Adipose tissue (tissue), 3 donors: ENCODE measurements around the gene DFFB. TPM values are rescaled to one million over a fixed set of nuclear protein-coding genes. Genes with fewer than 3 reads are reported as not detected.

ENCODE experiments used
- H3K27ac ChIP-seq: one replicate; pipeline ENCODE4 v1.5.1; 2013; ENCODE audit warnings: low read depth, low read length
- WGBS, 3 donors: extraction: QIAGEN DNeasy Blood & Tissue Kit; methylation state at CpG; one replicate each; pipeline ENCODE4 v1.1.7; 2013; 5-methylcytosine and 5-hydroxymethylcytosine counted together
- polyA plus RNA-seq, 3 donors: library from polyadenylated mRNA; stranded (reverse); fragments of 200-250 nt; gene quantifications; one replicate each; pipeline ENCODE4 v1.2.3, GENCODE V29; 2013
- donor health status: healthy with polysubstance abuse.
- donor health status: Bipolar disorder and iron deficiency.
- donor health status: healthy.

The DFFB gene
- polyA plus RNA-seq, 3 donors = 3.1 to 4.4 (median 4.3) TPM

DNA sequence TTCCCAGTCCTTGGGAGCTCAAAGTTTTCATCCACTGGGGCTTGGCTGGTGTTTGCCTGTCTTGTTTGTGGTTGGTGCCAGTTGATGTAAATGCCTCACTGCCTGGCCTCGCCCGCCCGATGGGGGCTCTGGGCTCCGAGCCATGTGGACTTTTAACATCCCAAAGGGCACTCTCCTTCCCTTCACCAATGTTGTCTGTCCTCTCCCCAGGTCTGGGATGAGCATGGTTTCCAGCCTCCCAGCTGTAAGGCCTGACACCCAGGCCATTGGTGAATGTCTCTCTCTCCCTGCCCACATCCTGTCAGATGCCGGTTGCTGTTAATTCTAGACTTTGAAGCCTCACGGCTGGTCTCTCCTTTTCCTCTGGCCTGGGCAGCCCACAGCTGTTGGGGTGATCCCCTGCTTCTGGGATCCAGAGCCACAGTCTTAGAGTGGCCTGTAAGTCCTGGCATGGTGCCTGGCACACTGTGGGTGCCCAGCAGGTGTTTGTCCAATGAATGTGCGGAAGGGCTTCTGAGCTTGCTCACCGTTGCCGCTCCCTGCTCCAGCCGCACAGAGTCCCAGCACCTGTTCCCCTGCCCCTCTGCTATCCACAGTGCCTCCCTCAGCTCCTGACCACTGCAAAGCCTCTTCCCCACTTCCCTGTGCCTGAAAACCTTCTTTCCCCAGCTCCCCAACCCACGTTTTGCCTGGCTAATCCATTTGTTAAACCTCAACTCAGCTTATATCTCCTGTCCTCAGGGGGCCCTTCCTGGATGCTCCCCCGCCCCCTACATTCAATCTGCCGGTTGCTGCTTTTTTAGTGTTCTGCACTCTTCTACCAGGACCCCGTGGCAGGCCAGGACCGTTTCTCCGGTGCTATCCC, 46.1 kb downstream of the DFFB start:
- 57 to 68% (median 65%) methylated on average over 16 of the region's 16 CpGs for WGBS, 3 donors

DNA sequence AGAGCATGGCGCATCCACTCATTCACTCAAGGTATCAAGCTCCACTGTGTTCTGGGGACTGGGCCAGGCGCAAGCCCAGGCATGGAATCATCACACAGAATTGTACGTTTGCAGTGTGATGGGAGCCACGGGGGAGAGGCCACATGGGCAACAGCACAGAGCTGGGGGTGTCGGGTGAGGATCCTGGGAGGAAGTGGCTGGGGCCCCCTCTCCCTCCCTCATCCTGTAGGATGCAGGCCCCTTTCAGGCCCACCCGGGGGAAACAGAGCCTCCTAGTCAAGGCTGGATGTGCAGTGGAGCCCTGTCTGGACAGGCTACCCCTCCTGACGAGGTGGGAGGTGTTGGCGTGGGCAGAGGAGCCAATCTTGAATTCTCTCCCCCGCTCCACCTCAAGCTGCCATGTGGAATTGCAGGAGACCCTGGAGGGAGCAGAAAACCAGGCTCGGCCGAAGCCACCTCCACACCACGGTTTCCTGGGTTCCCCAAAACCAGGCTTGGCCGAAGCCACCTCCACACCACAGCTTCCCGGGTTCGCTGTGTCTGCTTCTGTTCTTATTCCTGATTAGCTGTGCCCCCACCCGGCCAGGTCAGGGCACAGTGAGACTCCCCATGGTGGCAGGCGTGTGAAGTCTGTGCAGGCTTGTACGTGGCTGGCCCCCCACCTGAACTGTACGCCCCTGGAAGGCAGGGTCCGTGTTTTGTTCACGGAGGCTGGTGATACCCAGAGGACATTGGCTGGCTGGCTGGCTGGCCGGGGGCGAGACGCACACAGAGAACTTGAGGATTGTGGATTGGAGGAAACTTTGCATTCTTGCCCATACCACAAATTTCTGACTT, 46.9 kb downstream of the DFFB start:
- WGBS, 3 donors = 71 to 79% (median 76%) methylated on average over 24 of the region's 24 CpGs
- H3K27ac ChIP-seq = no peak overlapping the region

More for the DNA sequence above, 46.1 kb downstream of the DFFB start:
- H3K27ac ChIP-seq = no peak overlapping the region

- H3K27ac ChIP-seq = no peak overlapping the region
- WGBS, 3 donors = 79 to 88% (median 83%) methylated on average over 4 of the region's 4 CpGs
Observed at GRCh38 chr1:3904843-3905185, 47.5 kb downstream of the DFFB start.

GRCh38 chr1:3905266-3905952, 48.1 kb downstream of the DFFB start:
- H3K27ac ChIP-seq = no peak overlapping the region
- WGBS, 3 donors = 81 to 94% (median 84%) methylated on average over 19 of the region's 19 CpGs

- 83 to 85% (median 83%) methylated on average over 18 of the region's 18 CpGs for WGBS, 3 donors
- no peak overlapping the region for H3K27ac ChIP-seq
Observed at GRCh38 chr1:3905953-3906671, 48.8 kb downstream of the DFFB start.

DNA sequence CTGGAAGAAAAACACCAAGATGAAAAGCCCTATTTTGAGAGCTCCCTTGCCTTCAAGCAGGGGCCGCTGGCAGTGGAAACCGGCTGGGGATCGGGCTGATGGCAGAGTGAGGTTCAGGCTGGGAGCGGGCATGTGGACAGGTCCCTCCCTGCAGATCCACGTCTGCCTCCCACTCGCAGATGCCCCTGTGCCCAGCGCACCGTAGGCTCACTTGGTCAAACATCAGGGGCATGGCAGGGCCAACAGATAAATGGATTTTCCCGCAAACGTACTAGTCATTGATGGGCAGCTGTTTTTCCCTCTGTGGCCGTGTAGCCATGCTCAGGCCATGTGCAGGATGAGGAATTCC, 49.4 kb downstream of the DFFB start:
- 84 to 89% (median 86%) methylated on average over 11 of the region's 11 CpGs for WGBS, 3 donors

GRCh38 chr1:3907031-3907534, 49.8 kb downstream of the DFFB start:
- WGBS, 3 donors = 62 to 72% (median 66%) methylated on average over 22 of the region's 22 CpGs
- no peak overlapping the region for H3K27ac ChIP-seq

More for the DNA sequence above, 49.4 kb downstream of the DFFB start:
- no peak overlapping the region for H3K27ac ChIP-seq

DNA sequence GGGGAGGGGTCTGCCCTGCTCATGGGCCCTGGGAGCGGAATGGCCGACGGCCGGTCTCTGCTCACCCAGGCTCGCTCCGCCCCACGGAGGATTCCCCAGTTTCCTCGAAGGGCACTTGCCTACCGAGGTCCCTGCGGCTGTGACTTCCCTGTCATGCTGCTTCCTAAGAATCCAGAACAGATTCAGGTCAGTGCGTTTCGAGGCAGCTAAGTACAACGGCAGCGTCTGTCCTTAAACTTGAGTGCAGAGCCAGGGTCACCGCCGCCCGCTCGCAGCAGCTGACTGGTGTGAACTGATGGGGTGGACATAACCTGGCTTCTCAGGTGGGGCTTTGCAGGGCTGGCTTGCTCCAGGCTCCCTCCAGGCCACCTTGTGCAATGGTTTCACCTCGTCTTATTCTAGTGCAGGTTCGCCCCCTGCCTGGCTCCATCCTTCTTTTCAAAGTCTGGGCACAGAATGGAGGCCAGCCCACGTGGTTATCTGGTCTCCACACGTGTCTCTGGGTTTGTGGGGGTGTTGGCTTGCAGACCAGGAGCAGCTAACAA, 50.4 kb downstream of the DFFB start:
- no peak overlapping the region for H3K27ac ChIP-seq
- WGBS, 3 donors = 75 to 82% (median 79%) methylated on average over 22 of the region's 22 CpGs

DNA sequence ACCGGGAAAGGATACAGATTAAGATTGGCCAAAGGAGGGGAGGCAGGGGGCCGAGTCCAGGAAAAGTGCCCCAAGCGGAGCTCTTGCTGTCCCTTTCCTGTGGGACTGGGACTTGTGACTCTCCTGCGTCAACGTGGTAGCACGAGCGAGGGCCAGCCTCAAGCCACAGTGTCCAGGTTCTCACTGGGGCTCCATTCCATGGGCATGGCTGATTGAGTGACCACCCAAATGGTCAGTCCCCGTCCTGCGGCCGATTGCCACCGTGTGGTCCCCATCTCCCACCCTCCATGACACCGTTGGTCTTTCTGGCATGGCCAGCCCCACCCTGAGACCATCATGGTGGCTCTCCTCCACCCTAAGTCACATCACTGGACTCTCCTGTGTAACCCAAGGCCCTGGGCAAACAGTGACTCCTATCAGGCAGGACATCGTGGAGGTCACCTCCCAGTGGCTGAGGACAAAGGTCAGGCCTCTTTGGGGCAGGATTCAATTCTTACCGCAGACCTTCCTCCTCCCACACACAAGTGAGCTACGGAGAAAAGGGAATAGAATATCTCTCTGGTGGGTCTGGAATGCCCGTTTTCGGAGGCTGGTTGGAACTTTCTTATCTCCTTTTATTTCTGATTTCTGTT, 51.7 kb downstream of the DFFB start:
- WGBS, 3 donors = 72 to 82% (median 76%) methylated on average over 17 of the region's 17 CpGs
- no peak overlapping the region for H3K27ac ChIP-seq

DNA sequence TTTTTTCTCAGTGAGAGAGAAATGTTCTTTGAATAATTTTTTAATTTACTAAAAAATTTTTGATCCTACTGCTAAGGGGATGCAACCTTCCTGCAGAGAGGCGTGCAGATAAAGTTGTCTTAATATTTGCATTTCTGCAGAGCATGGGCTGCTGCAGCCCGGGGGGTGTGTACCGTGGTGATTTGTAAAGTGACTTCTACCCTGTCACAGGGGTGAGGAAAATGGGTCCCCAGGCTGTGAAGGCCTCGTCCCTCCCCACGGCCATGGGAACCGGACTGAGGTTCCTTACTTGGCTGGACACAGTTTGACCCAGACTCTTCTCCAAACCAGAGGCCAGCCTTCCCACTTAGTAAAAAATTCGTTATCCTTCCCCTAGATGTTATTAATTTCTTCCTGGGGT, 52.3 kb downstream of the DFFB start:
- H3K27ac ChIP-seq = no peak overlapping the region
- WGBS, 3 donors = 60 to 72% (median 70%) methylated on average over 7 of the region's 7 CpGs

DNA sequence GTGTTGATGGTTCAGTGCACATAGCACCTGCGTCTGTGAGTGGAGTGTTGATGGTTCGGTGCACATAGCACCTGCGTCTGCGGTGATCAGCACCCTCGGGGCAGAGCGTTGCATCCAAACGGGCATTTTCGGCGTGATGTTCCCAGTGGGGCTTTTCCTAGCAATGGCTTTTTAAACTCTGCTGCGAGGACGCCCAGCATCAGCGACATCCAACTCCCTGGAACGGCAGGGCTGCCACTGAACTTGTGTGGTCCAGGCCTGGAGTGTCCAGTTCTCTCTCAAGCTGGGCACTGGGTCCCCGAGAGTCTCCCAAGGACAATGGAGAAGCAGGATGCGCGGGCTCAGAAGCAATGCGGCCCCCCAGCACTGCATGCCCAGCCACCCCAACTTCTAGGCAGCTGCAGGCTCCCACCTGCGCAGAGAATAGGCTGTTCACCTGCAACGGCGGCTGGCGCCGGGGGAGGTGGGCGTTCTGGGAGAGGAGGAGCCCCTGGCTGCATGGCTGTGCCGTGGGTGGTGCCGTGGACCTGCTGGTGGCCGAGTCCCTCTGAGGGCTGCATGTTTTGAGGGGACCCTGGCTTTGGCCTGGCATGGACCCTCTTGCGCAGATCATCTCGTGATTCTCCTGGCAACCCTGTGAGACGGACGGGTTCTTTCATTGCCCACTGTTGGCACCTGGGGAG, 52.9 kb downstream of the DFFB start:
- 75 to 88% (median 84%) methylated on average over 26 to 30 of the region's 30 CpGs for WGBS, 3 donors
- no peak overlapping the region for H3K27ac ChIP-seq

DNA sequence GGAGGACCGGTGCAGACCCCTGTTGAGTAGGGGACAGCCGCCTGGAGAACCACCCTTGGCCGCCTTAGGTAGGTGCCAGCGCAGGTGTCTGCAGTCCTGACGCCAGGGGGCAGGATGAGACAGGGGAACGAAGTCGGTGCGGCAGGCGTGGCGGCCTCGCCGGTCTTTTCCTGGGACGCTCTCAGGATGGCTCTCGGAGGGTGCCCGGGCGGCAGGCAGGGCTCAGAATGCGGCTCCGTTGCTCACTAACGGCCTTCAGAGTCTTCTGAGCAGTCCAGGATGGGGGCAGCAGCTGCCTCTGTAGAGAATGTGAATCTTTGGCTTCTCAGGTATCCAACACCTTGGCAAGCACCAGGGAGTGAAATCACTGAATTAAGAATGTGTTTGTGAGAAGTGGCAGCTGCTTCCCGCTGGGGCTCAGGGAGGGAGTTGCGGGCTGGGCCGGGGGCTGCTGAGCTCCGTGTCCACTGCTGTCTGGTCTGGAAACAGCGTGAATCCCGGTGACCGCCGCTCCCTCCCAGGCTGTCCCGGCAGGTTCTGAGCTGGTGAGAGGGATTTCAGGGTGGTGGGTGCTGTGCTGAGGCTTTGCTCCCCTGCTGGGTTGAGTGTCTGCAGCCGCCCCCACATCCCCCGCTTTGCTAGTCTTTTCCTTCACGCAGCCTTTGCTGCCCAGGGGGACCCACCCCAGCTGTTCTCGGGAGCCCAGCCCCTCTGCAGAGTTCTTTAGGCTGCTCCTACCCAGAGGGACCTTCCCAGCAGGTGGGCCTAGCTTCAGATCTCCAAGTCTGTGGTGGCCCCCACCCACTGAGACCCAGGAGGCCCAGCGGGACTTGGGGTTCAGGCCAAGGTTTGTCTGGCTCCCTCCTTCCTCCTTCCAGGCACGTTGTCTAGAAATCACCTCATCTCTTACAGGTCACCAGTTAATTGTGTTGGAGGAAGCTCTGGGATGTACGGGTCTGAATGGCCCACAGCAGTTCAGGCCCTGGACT, 53.9 kb downstream of the DFFB start:
- H3K27ac ChIP-seq = no peak overlapping the region
- WGBS, 3 donors = 9 to 14% (median 13%) methylated on average over 32 to 35 of the region's 35 CpGs

DNA sequence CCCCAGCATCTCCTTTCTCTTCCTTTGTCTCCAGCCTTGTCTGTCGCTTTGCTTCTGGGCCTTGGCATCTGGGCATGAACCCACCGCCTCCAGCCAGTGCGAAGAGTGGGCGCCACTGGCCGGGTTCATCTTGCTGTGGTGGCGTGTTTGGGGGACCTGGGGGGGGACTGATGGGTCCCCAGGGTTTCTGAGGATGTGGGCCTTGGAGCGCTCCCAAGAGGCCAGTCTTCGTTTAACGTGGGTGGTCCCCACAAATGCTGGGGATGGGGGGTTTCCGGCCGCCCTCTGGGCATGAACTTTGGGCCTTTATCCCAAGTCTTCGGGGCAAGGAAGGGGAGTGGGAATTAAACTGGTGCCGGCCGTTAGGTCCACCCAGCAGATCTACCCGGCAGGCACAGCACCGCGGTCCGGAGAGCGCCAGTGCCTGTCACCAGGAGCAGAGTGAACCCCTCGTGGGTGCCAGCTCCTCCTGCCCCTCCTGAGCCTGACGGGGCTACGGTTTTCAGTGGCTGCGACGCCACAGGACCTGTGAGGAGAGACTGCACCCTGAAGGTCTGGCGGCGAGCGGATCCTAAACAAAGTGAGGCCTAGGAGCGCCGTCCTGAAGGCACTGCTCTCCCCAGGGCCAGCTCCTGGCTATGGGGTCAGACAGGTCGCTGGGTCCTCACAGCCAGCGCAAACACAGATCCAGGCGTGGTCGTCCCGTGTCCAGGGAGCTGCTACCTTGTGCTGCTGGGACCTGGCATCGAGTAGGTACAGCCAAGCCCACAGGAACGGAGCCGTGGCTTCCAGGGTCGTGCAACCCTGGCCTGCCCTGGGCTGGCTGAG, 54.9 kb downstream of the DFFB start:
- H3K27ac ChIP-seq = no peak overlapping the region
- 88 to 92% (median 91%) methylated on average over 38 of the region's 38 CpGs for WGBS, 3 donors

GRCh38 chr1:3912809-3913685, 55.8 kb downstream of the DFFB start:
- 90 to 92% (median 92%) methylated on average over 23 of the region's 23 CpGs for WGBS, 3 donors
- H3K27ac ChIP-seq = no peak overlapping the region
